Tibial nerve (tissue), 4 donors: ENCODE results near the gene SLC44A3.

ENCODE experiments used
- CTCF ChIP-seq, 5 experiments: fragments of 200-600 bp in 3 of 5; fragments of 450-650 bp in 2 of 5; sonication (generic) in 3 of 5; IDR thresholded peaks; one replicate each; pipeline ENCODE4 v1.5.1; 2016 to 2019; ENCODE audit warnings: antibody characterized with exemption in 5 of 5, mild to moderate bottlenecking in 3 of 5, moderate library complexity in 2 of 5
- EP300 ChIP-seq, 2 donors: sonication (generic); formaldehyde crosslinking; IDR thresholded peaks; one replicate each; pipeline ENCODE4 v1.6.1; 2017; ENCODE audit warnings: antibody characterized with exemption in 2 of 2, mild to moderate bottlenecking in 1 of 2
- POLR2A ChIP-seq, 2 donors: fragments of 450-650 bp; IDR thresholded peaks; one replicate each; pipeline ENCODE4 v1.6.1; 2017; ENCODE audit warnings: antibody characterized with exemption in 2 of 2, mild to moderate bottlenecking in 2 of 2, moderate library complexity in 2 of 2

GRCh38 chr1:94795434-94795833 is 24.7 kb upstream of the SLC44A3 start:
- TF ChIP-seq CTCF (IDR thresholded peaks at IDR 0.05) = no peak
- no peak for TF ChIP-seq EP300 (IDR thresholded peaks at IDR 0.05)
- TF ChIP-seq POLR2A (IDR thresholded peaks at IDR 0.05) = no peak
